AG04450 (cell line): ENCODE data around the gene CAPN3. TPM values are rescaled to one million over a fixed set of nuclear protein-coding genes. Genes with fewer than 3 reads are reported as not detected.

Experiments used
- CTCF ChIA-PET: fragments of 300-600, 350-600 bp; formaldehyde crosslinking; extraction: SDS; loops from one replicate; lab custom pipeline; 2022; ENCODE audit warnings: antibody characterized with exemption, inconsistent platforms; lab: Charles Lee
- POLR2A ChIA-PET: fragments of 350-600 bp; formaldehyde crosslinking; extraction: SDS; loops from one replicate; lab custom pipeline; 2021; ENCODE audit warnings: antibody characterized with exemption, inconsistent platforms; lab: Yijun Ruan, JAX
- DNase-seq: peaks from one replicate; pipeline ENCODE4 v3.0.0-alpha.2; 2011; ENCODE audit warnings: low read depth, low spot score
- H3K27ac ChIP-seq: one replicate; pipeline ENCODE4 v1.5.1; 2012; ENCODE audit warnings: low read depth, low read length, control low read depth
- H3K27me3 ChIP-seq: one replicate; pipeline ENCODE4 v1.6.0; 2012; ENCODE audit warnings: low read length; ENCODE audit not compliant: control insufficient read depth, insufficient read depth
- H3K4me3 ChIP-seq: 2 replicates; pipeline ENCODE4 v1.5.1; 2011; ENCODE audit warnings: mild to moderate bottlenecking, low read depth, low read length, control low read depth
- H3K9me3 ChIP-seq: 2 replicates; pipeline ENCODE4 v1.5.1; 2012; ENCODE audit warnings: low read length; ENCODE audit not compliant: control insufficient read depth, insufficient read depth
- CTCF ChIP-seq: IDR thresholded peaks from 2 replicates; pipeline ENCODE4 v1.5.1; 2011; ENCODE audit warnings: low read depth, low read length, control low read depth, inconsistent platforms
- polyA plus RNA-seq: library from polyadenylated mRNA; depleted of rRNA; stranded (reverse); fragments of >200 nt; gene quantifications from 2 replicates; pipeline ENCODE4 v1.2.3, GENCODE V29; 2011

The CAPN3 gene
- polyA plus RNA-seq, 1 experiment, result 1.2 TPM

GRCh38 chr15:42353061-42353460 lies 6.2 kb upstream of the CAPN3 start:
- POLR2A ChIA-PET, result no interaction called here
- TF ChIP-seq CTCF, result no peak
- Histone ChIP-seq H3K9me3 (no peaks in the 10 kb centered on the region), H3K4me3 (no peak overlapping the region), H3K27ac (no peak overlapping the region), H3K27me3 (no peaks in the 10 kb centered on the region)
- no peak for DNase-seq
- CTCF ChIA-PET, result no interaction called here

GRCh38 chr15:42354824-42355223 lies 4.5 kb upstream of the CAPN3 start:
- DNase-seq, result no peak
- ChIA-PET CTCF (no interaction called here), POLR2A (no interaction called here)
- no peak overlapping the region for H3K27ac ChIP-seq
- no peak for TF ChIP-seq CTCF
- H3K4me3 ChIP-seq, result no peak overlapping the region
- no peaks in the 10 kb centered on the region for H3K9me3 ChIP-seq
- H3K27me3 ChIP-seq, result no peaks in the 10 kb centered on the region

- no peaks in the 10 kb centered on the region for H3K9me3 ChIP-seq
- no peak overlapping the region for H3K4me3 ChIP-seq
- no peak for DNase-seq
- no peak for TF ChIP-seq CTCF
- CTCF ChIA-PET, result no interaction called here
- H3K27ac ChIP-seq, result no peak overlapping the region
- POLR2A ChIA-PET, result no interaction called here
- no peaks in the 10 kb centered on the region for H3K27me3 ChIP-seq
Measured at GRCh38 chr15:42355291-42355690, 4.0 kb upstream of the CAPN3 start.

GRCh38 chr15:42356851-42357250 lies 2.5 kb upstream of the CAPN3 start:
- Histone ChIP-seq H3K4me3 (no peak overlapping the region), H3K27ac (no peak overlapping the region), H3K9me3 (no peaks in the 10 kb centered on the region), H3K27me3 (no peaks in the 10 kb centered on the region)
- no peak for TF ChIP-seq CTCF
- DNase-seq, result no peak
- CTCF ChIA-PET, result no interaction called here
- POLR2A ChIA-PET, result no interaction called here

GRCh38 chr15:42358141-42358540 lies 1.2 kb upstream of the CAPN3 start:
- Histone ChIP-seq H3K4me3 (no peak overlapping the region), H3K27ac (no peak overlapping the region), H3K9me3 (no peaks in the 10 kb centered on the region), H3K27me3 (no peaks in the 10 kb centered on the region)
- no peak for TF ChIP-seq CTCF
- ChIA-PET CTCF (no interaction called here), POLR2A (no interaction called here)
- no peak for DNase-seq
